Body of pancreas (tissue), 4 donors: ENCODE measurements around the gene RPS18.

Experiments used
- POLR2A ChIP-seq, 3 donors: fragments of 450-650 bp; IDR thresholded peaks; one replicate each; pipeline ENCODE4 v1.6.1; 2016; ENCODE audit warnings: antibody characterized with exemption in 3 of 3, mild to moderate bottlenecking in 2 of 3
- TF ChIP-seq, protein P1 (sequence below), 7 experiments: fragments of 450-650 bp in 4 of 7; fragments of 200-600 bp in 3 of 7; sonication (generic) in 3 of 7; IDR thresholded peaks; one replicate each; pipeline ENCODE4 v1.5.1; 2016 to 2019; ENCODE audit warnings: antibody characterized with exemption in 7 of 7

- TF ChIP-seq, protein P1, sequence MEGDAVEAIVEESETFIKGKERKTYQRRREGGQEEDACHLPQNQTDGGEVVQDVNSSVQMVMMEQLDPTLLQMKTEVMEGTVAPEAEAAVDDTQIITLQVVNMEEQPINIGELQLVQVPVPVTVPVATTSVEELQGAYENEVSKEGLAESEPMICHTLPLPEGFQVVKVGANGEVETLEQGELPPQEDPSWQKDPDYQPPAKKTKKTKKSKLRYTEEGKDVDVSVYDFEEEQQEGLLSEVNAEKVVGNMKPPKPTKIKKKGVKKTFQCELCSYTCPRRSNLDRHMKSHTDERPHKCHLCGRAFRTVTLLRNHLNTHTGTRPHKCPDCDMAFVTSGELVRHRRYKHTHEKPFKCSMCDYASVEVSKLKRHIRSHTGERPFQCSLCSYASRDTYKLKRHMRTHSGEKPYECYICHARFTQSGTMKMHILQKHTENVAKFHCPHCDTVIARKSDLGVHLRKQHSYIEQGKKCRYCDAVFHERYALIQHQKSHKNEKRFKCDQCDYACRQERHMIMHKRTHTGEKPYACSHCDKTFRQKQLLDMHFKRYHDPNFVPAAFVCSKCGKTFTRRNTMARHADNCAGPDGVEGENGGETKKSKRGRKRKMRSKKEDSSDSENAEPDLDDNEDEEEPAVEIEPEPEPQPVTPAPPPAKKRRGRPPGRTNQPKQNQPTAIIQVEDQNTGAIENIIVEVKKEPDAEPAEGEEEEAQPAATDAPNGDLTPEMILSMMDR (IDR thresholded peaks at IDR 0.05) = no peak
- TF ChIP-seq POLR2A (IDR thresholded peaks at IDR 0.05) = no peak
Measured at GRCh38 chr6:33304216-33304615, 32.3 kb downstream of the RPS18 start.
